SK-N-MC (cell line): ENCODE measurements around the gene GALNT18.

Experiments
- DNase-seq: peaks from one replicate; pipeline ENCODE4 v3.0.0-alpha.2; 2011; ENCODE audit warnings: low read depth, low spot score
- H3K27ac ChIP-seq: fragments of 200-600 bp; sonication (generic); 2 replicates; pipeline ENCODE4 v1.5.1; 2016; ENCODE audit warnings: mixed run types
- H3K36me3 ChIP-seq: fragments of 200-600 bp; sonication (generic); 2 replicates; pipeline ENCODE4 v1.6.1; 2017; ENCODE audit warnings: antibody characterized with exemption, low read length, mixed read lengths; ENCODE audit not compliant: insufficient read depth
- H3K4me3 ChIP-seq: fragments of 200-600 bp; sonication (generic); 2 replicates; pipeline ENCODE4 v1.5.1; 2016
- H3K9ac ChIP-seq: fragments of 200-600 bp; sonication (generic); 2 replicates; pipeline ENCODE4 v1.8.0; 2017; ENCODE audit warnings: mixed run types, mixed read lengths; ENCODE audit not compliant: insufficient read length
- H3K9me3 ChIP-seq: fragments of 200-600 bp; sonication (generic); 2 replicates; pipeline ENCODE4 v1.6.1; 2017; ENCODE audit warnings: low read depth, mild to moderate bottlenecking, antibody characterized with exemption, low read length, moderate library complexity, mixed read lengths
- EZH2 ChIP-seq: fragments of 200-600 bp; sonication (generic); IDR thresholded peaks from one replicate; pipeline ENCODE4 v1.6.1; 2017; ENCODE audit warnings: antibody characterized with exemption
- FOXP2 ChIP-seq: optimal IDR thresholded peaks from 2 replicates; pipeline ENCODE3; 2011; ENCODE audit warnings: mild to moderate bottlenecking, moderate library complexity; ENCODE audit not compliant: insufficient read depth; ENCODE audit errors: extremely low read length, control extremely low read depth
- POLR2AphosphoS5 ChIP-seq: IDR thresholded peaks from 2 replicates; pipeline ENCODE4 v1.6.1; 2012; ENCODE audit warnings: mild to moderate bottlenecking, low read depth, low read length, borderline replicate concordance

The GALNT18 gene

DNA sequence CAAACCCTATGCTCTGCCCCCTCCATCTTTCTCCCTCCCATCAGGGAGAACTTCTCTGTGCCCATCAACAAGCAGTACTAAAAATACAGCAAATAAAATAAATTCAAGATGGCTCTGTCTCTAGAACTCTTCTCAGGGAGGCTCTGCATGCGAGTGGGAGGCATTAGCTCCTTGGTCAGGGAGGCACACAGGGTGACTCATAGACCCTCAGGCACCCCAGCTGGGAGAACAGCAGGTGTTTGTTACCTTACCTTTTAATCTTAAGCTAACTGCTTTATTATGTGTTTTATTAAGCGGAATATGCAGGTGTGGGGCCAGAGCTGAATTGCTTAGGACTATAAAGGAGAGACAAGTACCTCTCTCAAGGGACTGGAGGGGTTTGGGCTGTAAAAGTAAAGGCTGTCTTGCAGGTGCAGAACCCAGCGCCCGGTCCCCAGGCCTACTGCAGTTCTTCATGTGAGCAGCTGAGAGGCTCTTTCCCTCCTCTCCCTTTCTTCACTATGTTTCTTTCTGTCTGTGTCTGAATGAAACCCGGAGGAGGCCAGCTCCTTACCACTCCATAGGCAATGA lies 289.6 kb downstream of the GALNT18 start:
- H3K4me3 ChIP-seq = no peak overlapping the region
- no peak overlapping the region for H3K9ac ChIP-seq
- H3K27ac ChIP-seq = no peak overlapping the region
- no peaks in the 10 kb centered on the region for H3K36me3 ChIP-seq
- TF ChIP-seq FOXP2 = no peak
- no peak for TF ChIP-seq POLR2AphosphoS5
- no peak for TF ChIP-seq EZH2
- no peaks in the 10 kb centered on the region for H3K9me3 ChIP-seq
- no peak for DNase-seq

DNA sequence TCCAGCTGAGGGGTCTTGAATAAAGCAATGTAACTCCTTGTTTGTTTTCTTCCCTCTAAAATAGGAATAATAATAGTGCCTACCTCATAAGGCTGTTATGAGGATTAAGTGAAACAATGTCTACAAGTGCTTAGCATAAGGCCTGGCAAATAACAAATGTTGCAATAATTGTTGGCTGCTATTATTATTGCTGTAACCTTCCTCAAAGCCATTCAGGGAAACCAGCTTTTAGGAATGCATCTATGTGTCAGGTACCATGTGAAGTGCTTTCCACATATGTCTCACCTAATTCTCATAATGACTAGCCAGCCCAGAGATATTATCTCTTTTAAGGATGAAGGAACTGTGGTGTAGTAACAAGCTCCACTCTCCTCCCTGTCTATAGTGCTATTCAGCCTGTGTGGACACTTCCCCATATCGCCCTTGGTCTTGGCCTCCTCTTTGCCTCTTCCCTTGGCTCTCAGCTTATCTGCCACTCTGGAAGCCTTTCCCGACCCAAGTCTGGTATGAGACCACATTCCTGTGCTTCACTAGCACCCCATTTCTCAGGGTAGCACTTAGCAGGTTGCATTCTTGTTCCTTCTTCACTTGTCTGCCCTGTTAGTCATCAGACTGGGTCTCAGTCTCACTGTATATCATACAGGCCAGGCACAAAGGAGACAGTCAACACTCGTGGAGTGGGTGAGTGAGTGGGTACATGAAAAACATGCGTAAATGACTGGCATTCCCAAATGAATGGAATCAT lies 292.6 kb downstream of the GALNT18 start:
- no peak overlapping the region for H3K27ac ChIP-seq
- H3K9me3 ChIP-seq = no peaks in the 10 kb centered on the region
- H3K9ac ChIP-seq = no peak overlapping the region
- H3K4me3 ChIP-seq = no peak overlapping the region
- H3K36me3 ChIP-seq = no peaks in the 10 kb centered on the region
- TF ChIP-seq EZH2 (no peak), FOXP2 (no peak), POLR2AphosphoS5 (no peak)
- DNase-seq = no peak

- H3K36me3 ChIP-seq = no peaks in the 10 kb centered on the region
- H3K4me3 ChIP-seq = no peak overlapping the region
- H3K27ac ChIP-seq = no peak overlapping the region
- no peak overlapping the region for H3K9ac ChIP-seq
- no peak for DNase-seq
- H3K9me3 ChIP-seq = no peaks in the 10 kb centered on the region
- TF ChIP-seq POLR2AphosphoS5 (no peak), FOXP2 (no peak), EZH2 (no peak)
Measured at GRCh38 chr11:11324090-11324489, 297.7 kb downstream of the GALNT18 start.

- Histone ChIP-seq H3K9me3 (no peaks in the 10 kb centered on the region), H3K9ac (no peak overlapping the region), H3K27ac (no peak overlapping the region), H3K36me3 (no peaks in the 10 kb centered on the region), H3K4me3 (no peak overlapping the region)
- TF ChIP-seq POLR2AphosphoS5 (no peak), FOXP2 (no peak), EZH2 (no peak)
- no peak for DNase-seq
Measured at GRCh38 chr11:11322101-11322500, 299.7 kb downstream of the GALNT18 start.

DNA sequence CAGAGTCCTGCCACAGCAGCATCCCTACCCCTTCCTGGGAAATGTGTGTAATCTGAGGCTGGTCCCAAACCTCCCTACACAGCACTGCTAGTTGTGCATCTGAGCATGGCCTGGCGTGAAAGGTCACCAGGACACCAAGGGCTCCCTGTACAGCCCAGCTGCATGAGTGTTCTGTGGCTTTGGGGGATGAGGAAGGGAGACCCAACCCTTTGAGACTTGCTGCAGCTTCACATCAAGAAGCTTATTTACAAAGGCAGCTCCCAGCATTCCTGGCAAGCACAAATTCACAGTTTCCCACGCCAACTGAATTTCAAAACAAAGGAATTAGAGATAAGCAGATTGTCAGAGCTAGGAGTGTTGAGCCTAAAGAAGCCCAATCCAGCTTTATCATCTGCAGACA lies 301.0 kb downstream of the GALNT18 start:
- no peak overlapping the region for H3K9ac ChIP-seq
- H3K36me3 ChIP-seq = no peaks in the 10 kb centered on the region
- H3K4me3 ChIP-seq = no peak overlapping the region
- H3K27ac ChIP-seq = no peak overlapping the region
- no peak for DNase-seq
- no peak for TF ChIP-seq EZH2
- H3K9me3 ChIP-seq = no peaks in the 10 kb centered on the region

DNA sequence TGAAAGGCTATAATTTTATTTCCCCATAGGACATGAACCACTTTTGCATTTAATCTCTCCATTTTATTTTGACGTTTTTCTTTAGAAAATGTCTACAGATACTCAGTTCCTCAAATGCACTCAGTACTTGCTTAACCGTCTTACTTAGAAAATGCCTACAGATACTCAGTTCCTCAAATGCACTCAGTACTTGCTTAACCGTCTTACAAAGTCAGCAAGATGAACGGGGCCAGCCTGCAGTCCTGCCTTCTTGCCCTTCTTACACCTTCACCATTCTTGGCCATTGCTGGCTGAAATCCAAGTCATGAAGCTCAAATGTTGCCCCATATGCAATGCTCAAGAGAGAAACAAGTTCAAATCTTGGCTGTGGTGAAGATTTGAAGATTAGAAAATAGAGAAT lies 302.8 kb downstream of the GALNT18 start:
- no peaks in the 10 kb centered on the region for H3K36me3 ChIP-seq
- TF ChIP-seq POLR2AphosphoS5 (no peak), FOXP2 (no peak), EZH2 (no peak)
- no peak overlapping the region for H3K27ac ChIP-seq
- DNase-seq = no peak
- no peaks in the 10 kb centered on the region for H3K9me3 ChIP-seq
- H3K9ac ChIP-seq = no peak overlapping the region
- no peak overlapping the region for H3K4me3 ChIP-seq

GRCh38 chr11:11318461-11318860 lies 303.3 kb downstream of the GALNT18 start:
- no peak overlapping the region for H3K27ac ChIP-seq
- no peaks in the 10 kb centered on the region for H3K36me3 ChIP-seq
- H3K9me3 ChIP-seq = no peaks in the 10 kb centered on the region
- H3K9ac ChIP-seq = no peak overlapping the region
- DNase-seq = no peak
- TF ChIP-seq EZH2 (no peak), FOXP2 (no peak), POLR2AphosphoS5 (no peak)
- no peak overlapping the region for H3K4me3 ChIP-seq

DNA sequence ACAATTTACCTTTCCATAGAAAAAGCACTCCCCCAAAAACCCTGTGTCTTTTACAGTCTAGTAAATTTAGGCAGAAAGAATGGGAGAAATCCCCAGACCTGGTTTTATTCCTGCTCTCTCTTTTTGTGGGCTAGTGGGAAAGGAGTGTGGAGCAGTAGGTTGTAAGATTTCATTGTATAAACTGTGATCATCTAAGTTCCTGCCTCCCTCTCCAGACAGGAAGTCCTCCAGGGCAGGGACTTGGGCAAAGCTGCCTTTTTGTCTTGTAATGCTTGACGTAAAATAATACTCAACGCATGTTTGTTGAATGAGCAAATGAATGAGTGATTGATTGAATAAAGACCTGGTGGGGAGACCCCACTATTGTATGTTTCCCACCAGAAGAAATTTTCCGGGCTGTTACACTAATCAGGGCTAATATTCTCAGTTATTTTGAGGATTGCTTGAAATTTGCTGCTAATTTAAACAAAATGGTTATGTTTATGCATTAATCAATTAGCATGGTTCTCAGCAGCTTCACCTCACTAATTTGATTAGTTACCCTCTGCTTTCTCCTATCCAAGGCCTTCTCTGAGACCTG lies 305.1 kb downstream of the GALNT18 start:
- H3K9ac ChIP-seq = no peak overlapping the region
- TF ChIP-seq FOXP2 (no peak), EZH2 (no peak), POLR2AphosphoS5 (no peak)
- H3K36me3 ChIP-seq = no peaks in the 10 kb centered on the region
- no peak overlapping the region for H3K27ac ChIP-seq
- H3K9me3 ChIP-seq = no peaks in the 10 kb centered on the region
- DNase-seq = no peak
- no peak overlapping the region for H3K4me3 ChIP-seq

GRCh38 chr11:11313902-11314692 lies 307.7 kb downstream of the GALNT18 start:
- no peak for DNase-seq
- no peaks in the 10 kb centered on the region for H3K9me3 ChIP-seq
- no peaks in the 10 kb centered on the region for H3K36me3 ChIP-seq
- H3K4me3 ChIP-seq = no peak overlapping the region
- H3K27ac ChIP-seq = no peak overlapping the region
- TF ChIP-seq FOXP2 = no peak
- no peak for TF ChIP-seq POLR2AphosphoS5
- TF ChIP-seq EZH2 = no peak
- no peak overlapping the region for H3K9ac ChIP-seq
